A673 (cell line): ENCODE data around the gene ADAMTS3. TPM values are rescaled to one million over a fixed set of nuclear protein-coding genes. Genes with fewer than 3 reads are reported as not detected.

Experiments used
- BruUV-seq: library from RNA; stranded (reverse); fragments of 400-500 nt; replicated peaks from 2 replicates; lab custom pipeline; 2021; lab: Mats Ljungman, UMichigan
- CTCF ChIA-PET: fragments of 300-600 bp; sonication (Branson Sonifier 250); formaldehyde crosslinking; loops from one replicate; lab custom pipeline; 2022; ENCODE audit warnings: antibody characterized with exemption; lab: Charles Lee
- POLR2A ChIA-PET: fragments of 300-600 bp; sonication (Branson Sonifier 250); formaldehyde crosslinking; loops from one replicate; lab custom pipeline; 2022; ENCODE audit warnings: antibody characterized with exemption; ENCODE audit not compliant: low non-redundant PET; lab: Charles Lee
- DNase-seq: peaks from one replicate; pipeline ENCODE4 v3.0.0-alpha.2; 2015; ENCODE audit warnings: low spot score
- H3K27ac ChIP-seq: fragments of 200-600 bp; sonication (generic); 2 replicates; pipeline ENCODE4 v1.5.1; 2016; ENCODE audit warnings: mixed run types, low read depth, mild to moderate bottlenecking, mixed read lengths, antibody characterized with exemption, low read length; ENCODE audit not compliant: poor library complexity, severe bottlenecking
- H3K27me3 ChIP-seq: fragments of 200-600 bp; sonication (generic); replicated peaks from 2 replicates; pipeline ENCODE4 v1.6.1; 2017; ENCODE audit warnings: mixed run types, low read depth, mild to moderate bottlenecking, mixed read lengths, antibody characterized with exemption, low read length; ENCODE audit not compliant: insufficient read depth, poor library complexity
- H3K36me3 ChIP-seq: fragments of 200-600 bp; sonication (generic); 2 replicates; pipeline ENCODE4 v1.6.1; 2016; ENCODE audit warnings: mixed run types, mild to moderate bottlenecking, mixed read lengths, antibody characterized with exemption, low read length; ENCODE audit not compliant: insufficient read depth, poor library complexity, severe bottlenecking
- H3K4me1 ChIP-seq: fragments of 200-600 bp; sonication (generic); 2 replicates; pipeline ENCODE4 v1.6.1; 2017; ENCODE audit warnings: mixed run types, mild to moderate bottlenecking, mixed read lengths, antibody characterized with exemption, low read length; ENCODE audit not compliant: insufficient read depth, poor library complexity, severe bottlenecking
- H3K4me3 ChIP-seq: fragments of 200-600 bp; sonication (generic); 2 replicates; pipeline ENCODE4 v1.5.1; 2016; ENCODE audit warnings: low read depth, mixed run types, mild to moderate bottlenecking, mixed read lengths, low read length; ENCODE audit not compliant: poor library complexity, severe bottlenecking
- H3K9me3 ChIP-seq: fragments of 200-600 bp; sonication (generic); 2 replicates; pipeline ENCODE4 v1.6.1; 2016; ENCODE audit warnings: mixed run types, low read depth, mild to moderate bottlenecking, mixed read lengths, antibody characterized with exemption, low read length; ENCODE audit not compliant: poor library complexity, severe bottlenecking
- CTCF ChIP-seq: fragments of 300-800, 200-600 bp; sonication (generic); conservative IDR thresholded peaks from 2 replicates; pipeline ENCODE4 v1.5.1; 2017; ENCODE audit warnings: low read depth, mild to moderate bottlenecking, antibody characterized with exemption, low read length, moderate library complexity, mixed read lengths
- EZH2 ChIP-seq: fragments of 200-600 bp; sonication (generic); IDR thresholded peaks from 2 replicates; pipeline ENCODE4 v1.6.1; 2017; ENCODE audit warnings: borderline replicate concordance, low read depth, mild to moderate bottlenecking, mixed read lengths, antibody characterized with exemption, low read length; ENCODE audit not compliant: poor library complexity, severe bottlenecking
- intact Hi-C: fragments of 100-400 bp; cut with micrococcal nuclease; formaldehyde crosslinking; loops from one replicate; pipeline ENCODE4 v1.10.0; 2022; ENCODE audit not compliant: unreplicated experiment
- total RNA-seq: library from RNA; stranded (reverse); gene quantifications from 2 replicates; pipeline ENCODE4 v1.2.3, GENCODE V29; 2021

Gene ADAMTS3
- total RNA-seq, 1 experiment from 2014 or later, result 0.17 TPM

GRCh38 chr4:72275381-72275780 lies 293.6 kb downstream of the ADAMTS3 start:
- intact Hi-C loops, result no loop called here
- TF ChIP-seq EZH2 (no peak), CTCF (no peak)
- Histone ChIP-seq H3K4me1 (no peaks in the 10 kb centered on the region), H3K36me3 (no peaks in the 10 kb centered on the region), H3K4me3 (no peak overlapping the region), H3K9me3 (peaks cover 4% of the 10 kb centered on the region), H3K27me3 (no peaks in the 10 kb centered on the region), H3K27ac (no peak overlapping the region)
- BruUV-seq, result no TSS peak
- CTCF ChIA-PET, result no interaction called here
- POLR2A ChIA-PET, result no interaction called here
- no peak for DNase-seq

GRCh38 chr4:72274251-72274650 lies 294.8 kb downstream of the ADAMTS3 start:
- no TSS peak for BruUV-seq
- TF ChIP-seq CTCF, result no peak
- no peak for TF ChIP-seq EZH2
- POLR2A ChIA-PET, result no interaction called here
- Histone ChIP-seq H3K4me3 (no peak overlapping the region), H3K4me1 (no peaks in the 10 kb centered on the region), H3K27ac (no peak overlapping the region), H3K9me3 (peaks cover 4% of the 10 kb centered on the region), H3K27me3 (no peaks in the 10 kb centered on the region), H3K36me3 (no peaks in the 10 kb centered on the region)
- intact Hi-C loops, result no loop called here
- DNase-seq, result no peak
- CTCF ChIA-PET, result no interaction called here

- no peak overlapping the region for H3K27ac ChIP-seq
- H3K9me3 ChIP-seq, result no peaks in the 10 kb centered on the region
- no peaks in the 10 kb centered on the region for H3K36me3 ChIP-seq
- no peak for DNase-seq
- ChIA-PET CTCF (no interaction called here), POLR2A (no interaction called here)
- H3K4me3 ChIP-seq, result no peak overlapping the region
- H3K27me3 ChIP-seq, result no peaks in the 10 kb centered on the region
- H3K4me1 ChIP-seq, result no peaks in the 10 kb centered on the region
- TF ChIP-seq EZH2 (no peak), CTCF (no peak)
- intact Hi-C loops, result no loop called here
- BruUV-seq, result no TSS peak
Observed at GRCh38 chr4:72255269-72255668, 313.8 kb downstream of the ADAMTS3 start.
